ENCODE measurements around the gene PTGIR.

- TF ChIP-seq CTCF (IDR thresholded peaks at IDR 0.05) = no peak
- TF ChIP-seq EP300 (IDR thresholded peaks at IDR 0.05) = no peak
- no peak for TF ChIP-seq POLR2A (IDR thresholded peaks at IDR 0.05; ENCODE audit: low read depth)
These were observed 25.0 kb downstream of the PTGIR start for GRCh38 chr19:46599716-46600373.
